GM21381 (cell line): ENCODE data around the gene B9D2.
A peak's percentile ranks its signal among the peaks of the same experiment; 100 is the strongest.

Experiments used
- ATAC-seq: cut with Tn5 transposase; IDR thresholded peaks from one replicate; pipeline ENCODE4 v1.9.1; 2021; ENCODE audit warnings: mild to moderate bottlenecking, moderate library complexity; ENCODE audit not compliant: unreplicated experiment

Gene B9D2

DNA sequence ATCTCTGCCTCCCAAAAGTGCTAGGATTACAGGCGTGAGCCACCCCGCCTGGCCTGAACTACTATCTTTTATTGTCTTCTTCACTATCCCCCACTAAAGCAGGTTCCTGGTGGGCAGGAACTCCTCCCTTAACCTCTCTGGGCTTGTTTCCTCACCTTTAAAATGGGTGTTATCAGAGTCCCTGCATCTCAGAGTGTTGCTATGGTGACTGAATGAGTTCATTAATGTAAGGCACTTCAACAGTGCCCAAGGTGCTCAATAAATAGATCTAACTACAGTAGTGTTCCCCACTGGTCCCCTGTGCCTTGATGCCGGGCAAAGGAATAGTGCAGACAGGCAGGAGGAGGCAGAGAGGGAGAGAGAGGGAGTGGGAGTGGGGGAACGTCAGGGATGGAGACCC lies 33.5 kb downstream of the B9D2 start:
- no peak for ATAC-seq

DNA sequence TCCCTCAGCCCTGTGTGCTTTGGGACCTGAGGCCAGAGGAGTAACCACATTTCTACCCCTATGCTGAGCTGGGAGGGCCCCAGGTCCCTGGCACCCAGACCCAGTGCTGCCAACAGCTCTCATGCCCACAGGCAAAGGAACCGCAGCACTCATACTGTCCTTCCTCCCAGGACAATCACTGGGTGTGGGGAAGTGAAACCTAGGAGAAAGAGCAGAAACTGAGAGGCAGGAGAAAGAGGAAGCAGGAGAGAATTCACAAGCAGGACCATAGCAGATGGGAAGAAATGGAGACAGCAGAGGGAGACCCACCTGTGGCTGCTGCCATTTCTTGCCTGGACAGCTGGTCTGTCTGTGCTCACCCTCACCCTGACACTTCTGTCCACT lies 35.1 kb downstream of the B9D2 start:
- no peak for ATAC-seq

DNA sequence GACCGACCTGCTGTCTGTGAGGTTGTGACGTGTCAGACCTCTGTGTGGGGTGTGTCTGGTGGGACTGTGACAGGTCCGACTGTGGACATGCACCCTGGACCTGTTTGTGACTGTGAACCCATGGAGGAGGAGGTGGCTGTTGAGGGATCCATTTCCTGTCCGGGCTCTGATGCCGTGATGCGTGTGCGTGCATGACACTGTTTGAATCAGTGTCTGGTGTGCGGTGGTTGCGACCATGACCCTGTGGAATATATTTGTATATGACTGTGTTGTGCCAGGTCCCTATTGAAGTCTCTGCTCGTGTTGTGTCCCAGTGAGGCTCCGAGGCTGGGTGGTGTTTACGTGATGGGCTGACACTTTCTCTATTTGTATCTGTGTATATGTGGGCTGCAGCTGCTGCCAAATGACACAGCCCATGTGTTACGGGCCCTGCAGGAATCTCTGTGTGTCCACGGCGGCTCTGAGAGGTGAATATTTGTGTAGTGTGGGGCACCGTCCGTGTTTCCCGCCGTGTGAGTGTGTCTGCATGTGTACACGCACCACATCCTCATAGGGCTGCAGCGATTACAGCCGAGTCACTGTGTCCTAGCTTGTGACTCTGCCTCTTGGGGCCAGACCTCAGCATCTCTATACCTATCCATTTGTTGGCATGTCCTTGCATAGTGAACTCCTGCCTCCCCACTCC lies 35.6 kb downstream of the B9D2 start:
- ATAC-seq: peak; percentile 8

DNA sequence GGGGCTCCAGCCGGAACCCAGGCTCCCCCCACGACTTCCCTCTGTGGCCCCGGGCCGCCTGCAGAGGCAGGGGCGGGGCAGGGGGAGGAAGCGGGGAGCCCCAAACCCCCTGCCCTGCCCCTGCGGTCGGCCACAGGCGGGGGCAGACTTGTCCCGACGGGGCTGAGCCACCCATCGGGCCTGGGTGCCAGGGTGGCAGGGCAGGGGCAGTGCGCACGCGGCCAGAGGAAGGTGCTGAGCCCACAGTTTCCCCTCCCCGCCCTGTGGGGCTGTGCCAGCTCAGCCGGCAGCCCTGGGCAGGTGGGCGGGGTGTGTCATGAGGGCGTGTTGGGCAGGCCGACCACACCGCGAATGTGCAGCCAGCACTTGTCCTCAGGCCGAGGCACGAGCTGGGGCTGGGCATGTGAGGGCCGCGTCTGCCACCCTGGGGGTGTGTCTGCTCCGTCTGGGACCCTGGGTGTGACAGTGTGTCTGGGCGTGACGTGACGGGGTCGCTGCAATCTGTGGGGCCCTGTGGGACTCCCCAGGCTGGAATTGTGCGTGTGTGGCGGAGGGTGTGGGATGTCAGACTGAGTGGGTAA lies 36.3 kb downstream of the B9D2 start:
- peak; percentile 66 for ATAC-seq

DNA sequence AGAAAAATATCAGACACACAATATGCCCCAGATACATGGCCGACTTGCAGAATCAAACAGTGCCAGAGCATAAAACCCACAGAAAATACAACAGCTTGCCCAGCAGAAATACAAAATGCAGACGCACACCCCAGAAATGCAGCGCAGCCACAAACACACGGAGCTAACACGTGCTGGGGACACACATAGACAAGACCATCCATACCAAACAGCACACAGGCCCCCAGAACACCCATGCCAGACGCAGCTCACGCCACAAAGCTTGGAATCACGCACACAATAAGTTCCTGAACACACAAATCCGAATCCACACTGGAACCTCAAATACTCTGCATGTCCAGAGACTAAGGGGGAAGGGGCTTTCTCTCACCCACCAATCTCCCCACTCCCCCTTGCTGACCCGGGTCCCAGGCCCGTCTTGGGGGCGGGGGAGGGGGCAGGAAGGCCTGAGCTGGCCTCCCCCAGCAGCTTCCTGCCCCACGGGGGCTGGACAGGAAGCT lies 36.8 kb downstream of the B9D2 start:
- ATAC-seq: no peak

DNA sequence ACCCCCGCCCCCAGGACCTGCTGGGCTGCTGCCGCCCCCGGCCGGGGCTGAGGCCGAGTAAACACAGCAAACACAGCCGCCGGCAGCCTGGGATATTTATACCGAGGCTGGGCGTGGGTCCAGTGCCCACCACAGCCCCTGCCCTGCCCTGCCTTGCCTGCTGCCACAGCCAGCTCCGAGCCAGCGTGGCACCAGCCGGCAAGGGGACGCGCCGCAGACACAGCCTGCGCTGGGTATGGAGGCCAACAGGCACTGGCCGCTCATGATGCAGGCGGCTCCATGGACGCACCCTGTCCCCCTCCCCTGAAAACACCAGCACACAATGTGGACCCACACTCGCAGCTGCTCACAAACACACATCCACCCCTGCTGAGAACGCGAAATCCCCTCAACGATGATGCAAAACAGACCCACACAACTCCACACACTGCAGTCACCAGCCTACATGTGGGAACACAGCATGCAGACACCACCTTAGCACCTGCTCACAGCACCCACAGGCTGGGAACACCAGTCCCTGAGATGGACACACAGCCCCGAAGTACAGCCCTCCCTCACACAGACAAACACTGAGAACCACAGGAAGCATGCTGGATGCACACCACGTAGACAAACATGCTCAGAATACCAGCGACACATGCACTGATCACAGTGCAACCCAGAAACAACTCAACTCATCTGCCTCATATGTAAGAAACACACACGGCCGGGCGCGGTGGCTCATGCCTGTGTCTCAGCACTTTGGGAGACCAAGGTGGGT lies 37.8 kb downstream of the B9D2 start:
- ATAC-seq: no peak

DNA sequence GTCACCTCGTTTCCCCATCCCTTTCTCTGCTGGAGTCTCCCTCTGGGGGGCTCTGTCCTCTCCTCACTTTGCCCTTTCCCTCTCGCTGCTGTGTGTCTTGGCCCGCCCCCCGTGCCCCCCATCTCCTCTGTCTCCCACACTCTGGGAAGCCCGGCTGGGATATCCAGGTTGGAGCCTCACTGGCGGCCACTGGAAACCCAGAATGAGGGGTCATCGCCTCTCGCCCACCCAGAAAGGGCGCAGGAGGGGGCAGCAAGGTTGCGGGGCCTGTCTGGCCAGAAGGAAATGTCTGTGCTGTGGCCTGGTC lies 38.4 kb downstream of the B9D2 start:
- ATAC-seq: no peak

DNA sequence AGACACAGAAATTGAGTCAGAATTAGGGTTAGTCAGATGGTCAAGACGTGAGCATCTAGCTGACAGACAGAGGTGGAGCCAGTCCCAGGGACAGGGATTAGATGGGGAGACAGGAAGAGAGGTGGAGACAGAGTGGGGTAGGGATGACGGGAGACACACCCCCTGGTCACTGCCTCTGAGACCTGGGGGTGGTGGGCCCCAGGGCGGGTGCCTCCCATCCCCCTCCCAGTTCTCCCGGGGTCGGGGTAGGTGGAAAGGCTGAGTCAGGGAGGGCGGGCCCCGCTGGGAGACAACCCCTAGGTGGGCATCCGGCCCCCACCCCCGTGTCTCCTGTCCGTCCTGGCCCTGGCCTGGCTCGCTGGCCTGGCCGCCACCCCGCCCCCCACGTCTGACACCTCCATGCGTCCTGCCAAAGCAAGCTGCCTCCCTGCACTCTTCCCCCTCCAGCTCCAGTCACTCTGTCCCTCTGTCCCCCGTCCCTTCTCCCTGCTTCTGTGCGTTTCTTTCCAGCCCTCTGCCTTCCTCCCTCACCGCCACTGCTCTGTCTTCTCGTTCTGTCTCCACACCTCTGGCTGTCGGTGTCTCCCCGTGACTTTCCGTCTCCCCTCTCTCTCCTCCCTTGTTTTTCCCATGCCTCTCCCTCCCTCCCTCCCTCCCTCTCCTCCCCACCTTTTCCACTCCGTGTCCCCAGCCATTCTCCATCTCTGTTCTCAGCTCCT lies 38.9 kb downstream of the B9D2 start:
- ATAC-seq: no peak

DNA sequence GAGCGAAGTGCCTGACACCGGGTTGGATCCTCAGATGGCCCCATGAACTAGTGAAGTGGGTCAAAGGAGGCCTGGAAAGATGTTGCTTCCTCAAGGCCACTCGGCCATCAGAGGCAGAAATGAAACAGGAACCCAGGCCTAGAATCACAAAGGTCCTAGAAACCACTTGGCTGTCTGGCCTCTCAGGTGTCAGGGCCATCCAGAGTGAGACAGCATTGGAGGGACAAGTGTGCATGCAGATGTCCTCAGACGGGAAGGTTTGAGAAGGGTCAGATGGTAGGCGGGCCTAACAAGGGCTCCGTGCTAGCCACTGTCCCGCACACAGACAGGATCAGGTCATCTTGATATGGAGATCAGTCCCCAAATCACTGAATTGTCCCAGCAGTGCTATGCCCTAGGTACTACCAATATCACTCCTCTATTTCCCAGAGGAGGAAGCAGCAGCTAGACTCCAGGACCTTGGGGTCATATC lies 39.7 kb downstream of the B9D2 start:
- no peak for ATAC-seq

DNA sequence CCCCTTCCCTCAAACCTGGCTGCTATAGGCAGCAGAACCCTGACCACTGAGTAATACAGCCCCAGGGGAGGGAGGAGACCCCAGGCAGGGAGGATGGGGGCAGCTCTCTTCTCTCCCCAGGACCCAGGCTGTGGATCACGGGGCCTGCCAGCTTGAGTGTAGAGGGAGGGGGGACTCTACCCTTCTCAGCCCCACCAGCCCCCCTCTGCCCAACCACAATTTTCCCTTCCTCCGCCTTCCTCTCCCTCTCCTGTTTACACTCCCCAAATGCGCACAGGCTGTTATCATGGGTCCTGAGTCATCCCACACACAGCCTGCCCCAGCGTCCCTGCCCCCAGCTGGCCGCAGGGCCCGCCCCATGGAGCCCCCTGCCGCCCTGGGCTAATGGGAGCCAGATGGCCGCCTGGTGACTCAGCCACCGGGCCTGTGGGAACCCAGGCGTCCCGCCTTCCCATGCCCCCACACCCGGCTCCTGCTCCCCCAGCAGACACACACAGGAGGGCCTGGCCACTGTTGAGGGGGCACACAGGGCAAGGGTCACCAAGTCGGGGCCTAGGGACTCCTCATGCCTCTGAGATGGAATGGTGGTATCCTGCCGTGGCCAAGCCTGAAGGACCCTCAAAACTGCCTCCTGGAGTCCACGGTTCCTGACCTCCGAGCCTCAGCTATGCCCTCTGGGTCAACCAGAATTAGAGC lies 40.4 kb downstream of the B9D2 start:
- ATAC-seq: no peak

DNA sequence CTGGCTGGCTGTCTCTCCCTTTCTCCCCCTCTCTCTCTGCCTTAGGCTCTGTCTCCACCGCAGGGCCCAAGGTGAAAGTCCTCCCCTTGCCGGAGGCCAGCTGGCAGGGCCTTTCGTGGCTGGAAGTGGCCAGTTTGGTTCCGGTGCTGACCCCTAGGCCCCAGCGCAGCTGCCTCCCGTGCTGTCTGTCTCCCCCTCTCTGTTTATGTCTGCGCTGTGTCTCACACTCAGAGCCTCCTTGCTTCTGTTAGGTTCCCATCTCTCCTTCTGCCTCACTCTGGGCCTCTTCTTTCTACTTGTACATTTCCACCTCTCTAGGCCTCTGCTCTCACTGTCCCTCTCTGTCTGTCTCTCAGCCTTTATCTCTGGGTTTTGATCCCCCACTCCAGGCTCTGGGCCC lies 40.9 kb downstream of the B9D2 start:
- no peak for ATAC-seq

DNA sequence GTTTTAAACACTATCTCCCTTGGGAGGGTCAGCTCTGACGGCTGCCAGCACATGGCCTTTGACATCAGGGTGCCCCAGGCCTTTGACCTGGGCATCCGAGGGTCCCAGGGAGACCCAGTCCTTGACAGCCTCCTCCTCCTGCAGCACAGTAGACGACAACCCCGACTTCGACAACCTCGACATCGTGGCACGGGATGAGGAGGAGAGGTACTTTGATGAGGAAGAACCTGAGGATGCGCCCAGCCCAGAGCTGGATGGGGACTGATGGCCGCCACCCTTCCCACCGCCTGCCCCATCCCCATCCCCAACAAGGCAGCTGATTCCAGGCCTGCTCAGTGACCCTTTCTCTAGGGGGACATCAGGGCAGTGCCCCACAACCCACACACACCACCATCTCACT lies 41.5 kb downstream of the B9D2 start:
- ATAC-seq: no peak

DNA sequence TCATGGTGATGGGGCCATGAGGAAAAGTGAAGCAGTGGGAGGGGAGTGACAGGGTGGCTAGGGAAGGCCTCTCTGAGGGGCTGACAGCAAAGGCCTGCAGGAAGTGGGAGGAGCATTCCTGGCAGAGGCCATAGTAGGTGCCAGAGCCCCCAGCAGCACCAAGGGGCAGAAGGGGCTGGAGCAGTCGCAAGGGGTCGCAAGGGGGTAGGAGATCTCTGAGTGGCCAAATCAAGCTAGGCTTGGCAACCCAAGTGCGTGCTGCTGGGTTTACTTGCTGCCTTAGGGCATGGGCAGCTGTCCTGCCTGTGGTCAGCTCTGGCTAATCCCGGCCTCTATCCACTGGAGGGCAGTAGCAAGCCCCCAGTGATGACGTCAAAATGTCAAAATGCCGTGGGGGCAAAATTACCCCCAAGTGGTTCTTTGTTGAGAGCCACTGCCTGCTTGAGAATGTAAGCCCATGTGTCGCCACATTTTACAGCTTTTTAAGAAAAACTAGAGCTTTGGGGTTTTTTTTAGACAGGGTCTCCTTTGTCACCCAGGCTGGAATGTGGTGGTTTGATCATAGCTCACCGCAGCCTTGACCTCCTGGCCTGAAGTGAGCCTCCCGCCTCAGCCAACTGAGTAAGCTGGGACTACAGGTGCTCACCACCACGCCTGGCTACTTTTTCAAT lies 42.2 kb downstream of the B9D2 start:
- no peak for ATAC-seq

DNA sequence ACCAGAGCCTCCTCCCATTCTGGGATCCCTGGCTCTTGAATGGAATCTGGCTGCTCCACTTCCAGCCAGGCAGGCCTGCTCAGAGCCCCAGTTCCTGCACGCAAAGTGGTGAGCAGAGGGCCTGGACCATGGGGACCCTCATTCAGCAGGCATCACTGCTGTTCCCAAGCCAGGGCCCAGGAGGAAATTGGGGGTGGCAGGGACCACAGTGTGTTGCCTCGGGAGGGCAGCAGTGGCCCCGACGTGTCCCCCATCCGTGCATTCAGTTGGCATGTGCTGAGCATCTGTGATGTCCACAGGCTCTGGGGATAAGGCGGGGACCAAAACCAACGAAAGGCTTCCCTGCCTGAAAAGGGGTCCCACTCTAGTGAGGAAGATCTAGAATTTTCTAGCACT lies 42.7 kb downstream of the B9D2 start:
- ATAC-seq: no peak

DNA sequence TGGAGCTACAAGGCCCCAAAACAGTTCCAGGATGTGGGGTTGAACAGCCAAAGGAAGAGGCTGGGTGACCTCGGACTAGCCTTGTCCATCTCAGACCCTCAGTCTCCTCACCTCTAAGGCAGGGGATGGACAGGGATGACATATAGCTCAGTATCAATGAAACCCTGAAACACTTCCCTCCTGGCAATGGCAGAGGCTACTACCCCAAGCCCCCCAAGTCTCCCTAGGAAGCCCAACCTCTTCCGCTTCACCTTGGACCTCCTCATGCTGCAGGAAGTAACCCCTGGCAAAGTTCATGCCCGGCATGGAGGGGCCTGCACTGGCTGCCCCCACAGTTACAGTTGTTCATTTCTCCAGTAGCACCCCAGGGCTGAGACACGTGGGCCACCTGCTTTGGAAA lies 43.4 kb downstream of the B9D2 start:
- no peak for ATAC-seq

DNA sequence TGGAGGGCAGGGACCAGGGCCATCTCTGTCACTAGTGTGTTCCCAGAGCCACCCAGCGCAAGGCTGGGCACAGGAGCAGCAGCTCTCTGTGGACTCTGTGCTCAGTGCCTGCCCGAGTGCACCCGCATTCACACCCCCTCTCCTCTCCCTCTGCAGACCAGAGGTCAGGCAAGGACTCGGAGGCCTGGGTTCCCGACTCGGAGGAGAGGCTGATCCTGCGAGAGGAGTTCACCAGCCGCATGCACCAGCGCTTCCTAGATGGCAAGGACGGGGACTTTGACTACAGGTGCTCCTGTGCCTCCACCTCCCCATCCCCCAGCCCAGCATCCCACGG lies 43.8 kb downstream of the B9D2 start:
- ATAC-seq: no peak

DNA sequence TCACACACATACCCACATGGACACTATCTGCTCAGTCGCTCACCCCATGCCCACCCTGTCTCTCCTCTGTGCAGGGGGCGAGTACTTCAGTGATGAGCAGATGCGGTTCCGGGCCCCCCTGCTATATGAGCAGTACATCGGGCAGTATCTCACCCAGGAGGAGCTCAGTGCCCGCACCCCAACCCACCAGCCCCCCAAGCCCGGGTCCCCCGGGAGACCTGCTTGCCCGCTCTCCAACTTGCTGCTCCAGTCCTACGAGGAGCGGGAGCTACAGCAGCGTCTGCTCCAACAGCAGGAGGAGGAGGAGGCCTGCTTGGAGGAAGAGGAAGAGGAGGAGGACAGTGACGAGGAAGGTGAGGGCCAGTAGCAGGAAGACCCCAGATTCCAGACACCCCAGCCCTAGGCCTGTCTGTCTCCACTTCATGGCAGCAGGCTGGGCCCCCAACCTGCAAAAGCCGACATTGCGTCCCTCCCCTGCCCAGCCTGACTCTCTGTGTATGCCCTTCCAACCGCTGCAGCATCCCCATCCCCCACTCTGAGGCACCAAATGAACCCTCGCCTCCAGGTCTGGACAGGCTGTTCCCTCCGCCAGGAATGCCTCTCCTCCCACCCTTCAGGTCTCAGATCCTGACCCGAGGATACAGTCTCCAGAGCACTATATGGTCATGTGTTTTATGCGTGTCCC lies 44.3 kb downstream of the B9D2 start:
- no peak for ATAC-seq

DNA sequence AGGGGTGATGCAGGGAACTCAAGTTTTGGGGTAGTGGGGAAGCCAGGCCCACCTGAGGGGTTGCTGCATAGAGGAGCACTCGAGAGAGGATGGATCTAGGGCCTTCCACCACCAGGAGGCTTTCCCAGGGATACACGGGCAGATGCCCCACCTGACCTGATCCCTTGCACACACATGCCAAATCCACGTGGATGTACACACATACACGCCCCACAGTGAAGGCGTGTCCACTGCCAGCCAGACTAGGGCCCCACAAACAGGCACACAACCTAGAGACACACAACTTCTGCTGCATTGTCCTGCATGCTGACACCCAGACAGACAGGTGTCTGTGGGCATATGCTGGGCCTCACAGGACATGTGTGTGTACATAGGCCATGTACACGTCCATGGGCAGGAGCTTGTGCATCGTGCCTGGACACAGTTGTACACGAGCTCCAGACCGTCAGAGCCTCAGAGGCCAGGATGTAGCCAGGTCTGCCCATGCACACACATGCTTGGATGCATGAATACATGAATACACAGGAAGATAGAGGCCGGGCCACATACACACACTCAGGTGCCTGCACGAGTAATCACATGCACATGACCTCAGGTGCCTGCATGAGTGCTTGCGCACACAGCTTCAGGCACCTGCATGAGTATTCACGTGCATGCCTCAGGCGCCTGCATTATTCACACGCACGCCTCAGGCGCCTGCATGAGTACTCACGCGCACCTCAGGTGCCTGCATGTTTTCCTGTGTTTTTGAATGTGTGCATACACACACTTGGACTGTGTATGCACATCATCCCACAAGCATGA lies 45.1 kb downstream of the B9D2 start:
- no peak for ATAC-seq

DNA sequence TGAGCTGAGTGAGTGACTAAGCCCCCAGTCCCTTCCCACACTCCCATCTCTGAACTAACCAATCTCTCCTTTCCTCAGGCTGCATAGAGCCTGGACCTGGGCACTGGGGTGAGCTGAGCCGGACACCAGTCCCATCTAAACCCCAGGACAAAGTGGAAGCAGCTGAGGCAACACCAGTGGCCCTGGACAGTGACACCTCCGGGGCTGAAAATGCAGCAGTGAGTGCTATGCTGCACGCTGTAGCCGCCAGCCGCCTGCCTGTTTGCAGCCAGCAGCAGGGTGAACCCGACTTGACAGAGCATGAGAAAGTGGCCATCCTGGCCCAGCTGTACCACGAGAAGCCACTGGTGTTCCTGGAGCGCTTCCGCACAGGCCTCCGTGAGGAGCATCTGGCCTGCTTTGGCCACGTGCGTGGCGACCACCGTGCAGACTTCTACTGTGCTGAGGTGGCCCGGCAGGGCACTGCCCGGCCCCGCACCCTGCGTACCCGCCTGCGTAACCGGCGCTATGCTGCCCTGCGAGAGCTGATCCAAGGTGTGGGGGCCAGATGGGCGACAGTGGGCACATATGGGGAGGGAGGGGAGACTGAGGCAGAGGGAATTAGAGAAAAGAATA lies 47.5 kb downstream of the B9D2 start:
- ATAC-seq: no peak
